ENCODE measurements around the gene CLEC18B. TPM values are rescaled to one million over a fixed set of nuclear protein-coding genes. Genes with fewer than 3 reads are reported as not detected.
A peak's percentile ranks its signal among the peaks of the same experiment; 100 is the strongest.
"Not testable (repeated sequence)": the region's sequence is repeated elsewhere in the genome, so short reads cannot be mapped to it uniquely, and the experiment has no call there.

Gene CLEC18B
- total RNA-seq, 1 donor from 2014 or later: 2.8 TPM

- not testable (repeated sequence) for ATAC-seq
Observed at GRCh38 chr16:74404148-74404933, 16.9 kb downstream of the CLEC18B start.

GRCh38 chr16:74400238-74400637, 21.0 kb downstream of the CLEC18B start:
- ATAC-seq: peak; percentile 5

- ATAC-seq: peak; percentile 55
Observed at GRCh38 chr16:74398212-74398895, 22.9 kb downstream of the CLEC18B start.

- ATAC-seq: peak; percentile 62
Observed at GRCh38 chr16:74396521-74397017, 24.7 kb downstream of the CLEC18B start.

- ATAC-seq: not testable (repeated sequence)
Observed at GRCh38 chr16:74394604-74395003, 26.7 kb downstream of the CLEC18B start.

GRCh38 chr16:74394131-74394530, 27.1 kb downstream of the CLEC18B start:
- ATAC-seq: not testable (repeated sequence)

GRCh38 chr16:74391454-74392050, 29.7 kb downstream of the CLEC18B start:
- ATAC-seq: not testable (repeated sequence)

- not testable (repeated sequence) for ATAC-seq
Observed at GRCh38 chr16:74382339-74383034, 38.8 kb downstream of the CLEC18B start.

- peak; percentile 4 for ATAC-seq
Observed at GRCh38 chr16:74373847-74374184, 47.5 kb downstream of the CLEC18B start.

- peak; percentile 14 for ATAC-seq
Observed at GRCh38 chr16:74372953-74373846, 48.1 kb downstream of the CLEC18B start.

GRCh38 chr16:74372369-74372768, 48.9 kb downstream of the CLEC18B start:
- no peak for ATAC-seq

GRCh38 chr16:74370338-74371135, 50.7 kb downstream of the CLEC18B start:
- not testable (repeated sequence) for ATAC-seq

GRCh38 chr16:74368002-74368911, 53.0 kb downstream of the CLEC18B start:
- peak; percentile 97 for ATAC-seq

GRCh38 chr16:74367469-74368001, 53.7 kb downstream of the CLEC18B start:
- ATAC-seq: peak; percentile 54

- ATAC-seq: peak; percentile 18
Observed at GRCh38 chr16:74361646-74362610, 59.4 kb downstream of the CLEC18B start.
